CD14-positive monocyte (primary cell): ENCODE measurements around the gene PI4K2B. TPM values are rescaled to one million over a fixed set of nuclear protein-coding genes. Genes with fewer than 3 reads are reported as not detected.

Experiments used
- DNase-seq, 3 donors: peaks; one replicate each; pipeline ENCODE4 v3.0.0-alpha.2; 2011 to 2022
- H2AFZ ChIP-seq: 2 replicates; pipeline ENCODE4 v1.6.0; 2012; ENCODE audit warnings: mild to moderate bottlenecking, low read depth, low read length, inconsistent platforms; ENCODE audit not compliant: insufficient read depth, poor library complexity, severe bottlenecking
- H3K27ac ChIP-seq, 2 donors: 1 replicate in 1 of 2; 2 replicates in 1 of 2; pipeline ENCODE4 v1.5.1; 2012 to 2013; ENCODE audit warnings: low read length in 2 of 2, control low read depth in 1 of 2, inconsistent platforms in 1 of 2, low read depth in 1 of 2, mild to moderate bottlenecking in 1 of 2
- H3K27me3 ChIP-seq, 2 donors: one replicate each; pipeline versions ENCODE4 v1.6.0 to v1.6.1; 2011 to 2013; ENCODE audit warnings: low read length in 2 of 2; ENCODE audit not compliant: control insufficient read depth in 2 of 2, insufficient read depth in 2 of 2
- H3K36me3 ChIP-seq, 2 donors: replicated peaks in 1 of 2; 1 replicate in 1 of 2; 2 replicates in 1 of 2; pipeline versions ENCODE4 v1.5.1 to v1.6.1; 2012 to 2013; ENCODE audit warnings: low read length in 2 of 2, control low read depth in 1 of 2, inconsistent platforms in 1 of 2, mild to moderate bottlenecking in 1 of 2; ENCODE audit not compliant: insufficient read depth in 2 of 2, control insufficient read depth in 1 of 2
- H3K4me1 ChIP-seq, 2 donors: 1 replicate in 1 of 2; 2 replicates in 1 of 2; pipeline versions ENCODE4 v1.5.1 to v1.6.1; 2012 to 2013; ENCODE audit warnings: low read length in 2 of 2, control low read depth in 1 of 2, inconsistent platforms in 1 of 2, mild to moderate bottlenecking in 1 of 2, moderate library complexity in 1 of 2; ENCODE audit not compliant: insufficient read depth in 2 of 2, control insufficient read depth in 1 of 2
- H3K4me2 ChIP-seq: replicated peaks from 2 replicates; pipeline ENCODE3; 2012; ENCODE audit warnings: low read length, moderate library complexity, mild to moderate bottlenecking; ENCODE audit not compliant: poor library complexity, severe bottlenecking; ENCODE audit errors: extremely low read depth
- H3K4me3 ChIP-seq, 3 experiments: fragments of 200-600 bp in 1 of 3; sonication (generic) in 1 of 3; replicated peaks in 1 of 3; 1 replicate in 2 of 3; 2 replicates in 1 of 3; pipeline ENCODE4 v1.5.1; 2011 to 2013; ENCODE audit warnings: low read length in 3 of 3, mild to moderate bottlenecking in 3 of 3, control low read depth in 2 of 3, low read depth in 2 of 3, inconsistent platforms in 1 of 3, moderate library complexity in 1 of 3
- H3K79me2 ChIP-seq: 2 replicates; pipeline ENCODE4 v1.6.0; 2012; ENCODE audit warnings: mild to moderate bottlenecking, control low read depth, inconsistent platforms, low read length, moderate library complexity; ENCODE audit not compliant: insufficient read depth
- H3K9ac ChIP-seq: 2 replicates; pipeline ENCODE4 v1.6.0; 2017; ENCODE audit warnings: low read length, mild to moderate bottlenecking; ENCODE audit not compliant: insufficient read depth, poor library complexity, severe bottlenecking
- H3K9me3 ChIP-seq, 2 donors: replicated peaks in 1 of 2; 1 replicate in 1 of 2; 2 replicates in 1 of 2; pipeline versions ENCODE4 v1.5.1 to v1.6.1; 2012 to 2013; ENCODE audit warnings: low read length in 2 of 2, control low read depth in 1 of 2; ENCODE audit not compliant: control insufficient read depth in 1 of 2, insufficient read depth in 1 of 2
- H4K20me1 ChIP-seq: 2 replicates; pipeline ENCODE4 v1.6.0; 2012; ENCODE audit warnings: mild to moderate bottlenecking, low read length, control low read depth, moderate library complexity; ENCODE audit not compliant: insufficient read depth
- H3K27ac Mint-ChIP-seq, 7 donors: one replicate each; pipeline ENCODE4 v1.8.0; 2020; ENCODE audit warnings: mild to moderate bottlenecking in 7 of 7, mixed read lengths in 7 of 7, moderate library complexity in 6 of 7, inconsistent platforms in 2 of 7
- H3K27me3 Mint-ChIP-seq, 3 donors: one replicate each; pipeline ENCODE4 v1.8.0; 2021 to 2022; ENCODE audit warnings: low read depth in 3 of 3, mild to moderate bottlenecking in 3 of 3, mixed read lengths in 3 of 3, moderate library complexity in 3 of 3, inconsistent platforms in 1 of 3
- H3K36me3 Mint-ChIP-seq, 2 donors: one replicate each; pipeline ENCODE4 v1.8.0; 2020; ENCODE audit warnings: mixed read lengths in 2 of 2, inconsistent platforms in 1 of 2, mild to moderate bottlenecking in 1 of 2
- H3K4me1 Mint-ChIP-seq: one replicate; pipeline ENCODE4 v1.8.0; 2020; ENCODE audit warnings: mild to moderate bottlenecking, mixed read lengths
- H3K4me3 Mint-ChIP-seq, 2 donors: one replicate each; pipeline ENCODE4 v1.8.0; 2020; ENCODE audit warnings: mild to moderate bottlenecking in 2 of 2, mixed read lengths in 2 of 2, moderate library complexity in 1 of 2
- H3K9me3 Mint-ChIP-seq, 7 donors: one replicate each; pipeline ENCODE4 v1.8.0; 2020 to 2022; ENCODE audit warnings: mixed read lengths in 7 of 7, mild to moderate bottlenecking in 6 of 7, moderate library complexity in 6 of 7, inconsistent platforms in 2 of 7
- WGBS: methylation state at CpG from one replicate; pipeline ENCODE4 v1.1.5; 2013; ENCODE audit warnings: missing lambda C conversion rate; ENCODE audit not compliant: insufficient coverage; 5-methylcytosine and 5-hydroxymethylcytosine counted together
- intact Hi-C, 2 donors: fragments of 100-400 bp; cut with micrococcal nuclease; formaldehyde crosslinking; loops; one replicate each; pipeline versions ENCODE4 v1.15.0 to v1.15.1; 2023
- polyA plus RNA-seq, 3 donors: library from polyadenylated mRNA; depleted of rRNA in 1 of 3; unstranded in 2 of 3; stranded (reverse) in 1 of 3; fragments of 300-500 nt in 2 of 3; fragments of >200 nt in 1 of 3; fragmentation: Illumina TruSeq in 2 of 3; gene quantifications; 1 replicate in 2 of 3; 2 replicates in 1 of 3; pipeline ENCODE4 v1.2.3, GENCODE V29; 2012 to 2021
- TF ChIP-seq, protein P1 (sequence below): fragments of 200-600 bp; IDR thresholded peaks from one replicate; pipeline ENCODE4 v1.8.0; 2022; ENCODE audit warnings: antibody characterized with exemption, mild to moderate bottlenecking

Gene PI4K2B
- polyA plus RNA-seq, 3 donors, result 3.0 to 8.5 (median 7.4) TPM

DNA sequence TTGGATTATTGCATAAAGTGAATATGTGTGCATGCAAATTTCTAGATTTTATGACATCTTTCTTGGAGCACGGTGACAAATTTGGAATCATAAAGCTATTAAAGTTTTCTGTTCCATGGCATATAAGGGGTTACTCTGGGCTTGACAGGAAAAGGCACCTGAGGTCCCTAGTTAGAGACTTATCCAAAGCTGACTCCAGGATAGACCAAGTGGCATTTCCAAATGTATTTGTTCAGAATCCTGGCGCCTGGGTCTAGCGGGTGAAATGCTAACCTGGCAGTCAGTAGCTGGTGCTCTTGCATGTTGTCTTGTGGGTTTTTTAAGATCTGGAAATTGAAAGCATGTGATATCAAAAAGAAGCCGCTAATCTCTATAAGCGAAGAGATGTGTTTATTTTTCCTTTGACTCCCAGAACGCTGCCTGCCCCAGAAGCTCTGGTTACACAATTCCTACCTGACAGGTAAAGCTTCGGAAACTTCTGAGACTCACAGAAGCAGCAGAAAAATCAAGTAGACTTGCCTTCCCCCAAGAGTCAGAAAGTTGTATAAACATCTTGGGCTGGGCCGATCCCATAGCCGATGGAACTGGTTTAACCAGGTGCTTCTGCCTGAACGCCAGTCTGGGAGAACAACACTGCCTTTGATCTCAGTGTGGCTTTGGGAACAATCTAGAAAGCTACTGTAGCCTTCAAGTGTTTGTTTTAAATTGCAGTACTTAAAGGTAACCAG lies 65.8 kb downstream of the PI4K2B start:
- Histone ChIP-seq H3K9ac (no peak overlapping the region), H3K79me2 (no peaks in the 10 kb centered on the region), H4K20me1 (no peaks in the 10 kb centered on the region), H3K4me2 (no peak overlapping the region), H3K36me3 (no peaks in the 10 kb centered on the region), H3K27me3 (peaks cover 0 to 3% of the 10 kb centered on the region in 2 donors), H2AFZ (no peak overlapping the region), H3K4me3 (no peak overlapping the region), H3K9me3 (no peaks in the 10 kb centered on the region), H3K4me1 (no peaks in the 10 kb centered on the region), H3K27ac (no peak overlapping the region)
- no peaks in the 10 kb centered on the region for H3K4me1 Mint-ChIP-seq
- intact Hi-C loops, result no loop called here
- no peak for DNase-seq
- TF ChIP-seq, protein P1, sequence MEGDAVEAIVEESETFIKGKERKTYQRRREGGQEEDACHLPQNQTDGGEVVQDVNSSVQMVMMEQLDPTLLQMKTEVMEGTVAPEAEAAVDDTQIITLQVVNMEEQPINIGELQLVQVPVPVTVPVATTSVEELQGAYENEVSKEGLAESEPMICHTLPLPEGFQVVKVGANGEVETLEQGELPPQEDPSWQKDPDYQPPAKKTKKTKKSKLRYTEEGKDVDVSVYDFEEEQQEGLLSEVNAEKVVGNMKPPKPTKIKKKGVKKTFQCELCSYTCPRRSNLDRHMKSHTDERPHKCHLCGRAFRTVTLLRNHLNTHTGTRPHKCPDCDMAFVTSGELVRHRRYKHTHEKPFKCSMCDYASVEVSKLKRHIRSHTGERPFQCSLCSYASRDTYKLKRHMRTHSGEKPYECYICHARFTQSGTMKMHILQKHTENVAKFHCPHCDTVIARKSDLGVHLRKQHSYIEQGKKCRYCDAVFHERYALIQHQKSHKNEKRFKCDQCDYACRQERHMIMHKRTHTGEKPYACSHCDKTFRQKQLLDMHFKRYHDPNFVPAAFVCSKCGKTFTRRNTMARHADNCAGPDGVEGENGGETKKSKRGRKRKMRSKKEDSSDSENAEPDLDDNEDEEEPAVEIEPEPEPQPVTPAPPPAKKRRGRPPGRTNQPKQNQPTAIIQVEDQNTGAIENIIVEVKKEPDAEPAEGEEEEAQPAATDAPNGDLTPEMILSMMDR, result no peak
- 63% methylated on average over 7 of the region's 10 CpGs for WGBS
- peaks cover 0 to 2% (median 0%) of the 10 kb centered on the region in 7 donors for H3K9me3 Mint-ChIP-seq
- H3K27ac Mint-ChIP-seq, result no peak overlapping the region
- H3K27me3 Mint-ChIP-seq, result peaks cover 0 to 8% (median 7%) of the 10 kb centered on the region in 3 donors
- no peak overlapping the region for H3K4me3 Mint-ChIP-seq
- no peaks in the 10 kb centered on the region for H3K36me3 Mint-ChIP-seq

DNA sequence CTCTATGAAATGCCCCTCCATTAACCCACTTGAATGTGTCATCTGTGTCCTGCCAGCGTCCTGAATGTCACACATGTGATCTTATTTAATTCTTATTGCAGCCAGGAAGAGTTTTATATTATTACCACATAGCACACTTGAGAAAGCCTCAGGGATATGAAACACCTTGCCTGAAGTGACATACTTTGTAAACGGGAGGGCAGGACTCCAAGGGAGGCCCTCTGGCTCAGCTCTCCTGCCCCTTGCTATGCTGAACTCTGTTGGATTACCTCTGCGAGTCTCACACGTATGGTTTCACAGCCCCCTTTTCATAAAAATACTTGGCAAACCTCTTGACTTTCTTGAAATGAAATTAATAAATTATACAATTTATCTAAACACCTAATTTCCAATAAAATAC lies 67.6 kb downstream of the PI4K2B start:
- no peaks in the 10 kb centered on the region for H3K79me2 ChIP-seq

More for the DNA sequence above, 67.6 kb downstream of the PI4K2B start:
- Histone ChIP-seq H3K27ac (no peak overlapping the region), H3K36me3 (no peaks in the 10 kb centered on the region), H3K9me3 (no peaks in the 10 kb centered on the region), H3K9ac (no peak overlapping the region), H3K27me3 (peaks cover 0 to 3% of the 10 kb centered on the region in 2 donors), H2AFZ (no peak overlapping the region), H3K4me2 (no peak overlapping the region), H3K4me1 (no peaks in the 10 kb centered on the region), H3K4me3 (no peak overlapping the region), H4K20me1 (no peaks in the 10 kb centered on the region)
- no peaks in the 10 kb centered on the region for H3K36me3 Mint-ChIP-seq
- no peak overlapping the region for H3K27ac Mint-ChIP-seq
- no peak overlapping the region for H3K4me3 Mint-ChIP-seq
- H3K27me3 Mint-ChIP-seq, result peaks cover 0 to 10% (median 8%) of the 10 kb centered on the region in 3 donors
- TF ChIP-seq, protein P1, result no peak
- no peak for DNase-seq
- H3K4me1 Mint-ChIP-seq, result no peaks in the 10 kb centered on the region
- no CpG with 5 or more reads among the region's 4 CpGs for WGBS
- peaks cover 0 to 3% (median 0%) of the 10 kb centered on the region in 7 donors for H3K9me3 Mint-ChIP-seq
- intact Hi-C loops, result no loop called here
